Sigmoid colon (tissue), 7 donors: ENCODE data around the gene AXL. TPM values are rescaled to one million over a fixed set of nuclear protein-coding genes. Genes with fewer than 3 reads are reported as not detected.

ENCODE experiments used
- DNase-seq: peaks from one replicate; pipeline ENCODE4 v3.0.0-alpha.2; 2019
- H3K27ac ChIP-seq, 4 donors: fragments of 200-600 bp; sonication (generic); one replicate each; pipeline ENCODE4 v1.5.1; 2016 to 2019; ENCODE audit warnings: mild to moderate bottlenecking in 1 of 4
- H3K27me3 ChIP-seq, 3 donors: fragments of 200-600 bp; sonication (generic); one replicate each; pipeline ENCODE4 v1.5.1; 2019; ENCODE audit warnings: mild to moderate bottlenecking in 1 of 3
- H3K36me3 ChIP-seq, 4 donors: fragments of 200-600 bp; sonication (generic); one replicate each; pipeline ENCODE4 v1.5.1; 2016 to 2019
- H3K4me1 ChIP-seq, 4 donors: fragments of 200-600 bp; sonication (generic); one replicate each; pipeline ENCODE4 v1.5.1; 2017 to 2019
- H3K4me3 ChIP-seq, 4 donors: fragments of 200-600 bp; sonication (generic); one replicate each; pipeline ENCODE4 v1.5.1; 2017 to 2019; ENCODE audit warnings: mild to moderate bottlenecking in 2 of 4, moderate library complexity in 1 of 4
- H3K9me3 ChIP-seq, 4 donors: fragments of 200-600 bp in 3 of 4; sonication (generic) in 3 of 4; one replicate each; pipeline versions ENCODE4 v1.5.1 to v1.6.1; 2013 to 2019
- EP300 ChIP-seq, 4 donors: sonication (generic); formaldehyde crosslinking; IDR thresholded peaks; one replicate each; pipeline ENCODE4 v1.6.1; 2017; ENCODE audit warnings: antibody characterized with exemption in 4 of 4
- POLR2A ChIP-seq, 2 donors: fragments of 450-650 bp; IDR thresholded peaks; one replicate each; pipeline ENCODE4 v1.6.1; 2016; ENCODE audit warnings: antibody characterized with exemption in 2 of 2, mild to moderate bottlenecking in 2 of 2, moderate library complexity in 2 of 2
- POLR2AphosphoS5 ChIP-seq, 4 donors: sonication (generic); formaldehyde crosslinking; IDR thresholded peaks; one replicate each; pipeline ENCODE4 v1.6.1; 2017; ENCODE audit warnings: antibody characterized with exemption in 4 of 4
- WGBS, 2 donors: extraction: QIAGEN DNeasy Blood & Tissue Kit; methylation state at CpG; one replicate each; pipeline ENCODE4 v1.1.7; 2013; 5-methylcytosine and 5-hydroxymethylcytosine counted together
- intact Hi-C: fragments of 100-400 bp; cut with DNase I; formaldehyde crosslinking; loops from one replicate; pipeline ENCODE4 v1.15.1; 2023
- polyA plus RNA-seq, 3 donors: library from polyadenylated mRNA; stranded (reverse); fragments of 200-250 nt; gene quantifications; one replicate each; pipeline ENCODE4 v1.2.3, GENCODE V29; 2013
- total RNA-seq, 4 donors: library from RNA; depleted of rRNA; stranded (reverse); fragments of >200 nt; gene quantifications; one replicate each; pipeline ENCODE4 v1.1.0, GENCODE V29; 2016
- TF ChIP-seq, protein P1 (sequence below), 4 experiments: fragments of 450-650 bp in 3 of 4; fragments of 200-600 bp in 1 of 4; IDR thresholded peaks; one replicate each; pipeline ENCODE4 v1.5.1; 2016 to 2019; ENCODE audit warnings: antibody characterized with exemption in 4 of 4, mild to moderate bottlenecking in 3 of 4, moderate library complexity in 2 of 4
- donor health status: healthy with polysubstance abuse.
- donor health status: Bipolar disorder and iron deficiency.
- donor health status: healthy.

AXL gene
- total RNA-seq, result 100 to 1,000 TPM in 1 of 4 donors, 10 to 100 TPM in 3; 85.9 to 108 (median 95.4) TPM
- 10 to 100 TPM in 1 of 3 donors, 1 to 10 TPM in 2; 5.4 to 10.7 (median 7.4) TPM for polyA plus RNA-seq

DNA sequence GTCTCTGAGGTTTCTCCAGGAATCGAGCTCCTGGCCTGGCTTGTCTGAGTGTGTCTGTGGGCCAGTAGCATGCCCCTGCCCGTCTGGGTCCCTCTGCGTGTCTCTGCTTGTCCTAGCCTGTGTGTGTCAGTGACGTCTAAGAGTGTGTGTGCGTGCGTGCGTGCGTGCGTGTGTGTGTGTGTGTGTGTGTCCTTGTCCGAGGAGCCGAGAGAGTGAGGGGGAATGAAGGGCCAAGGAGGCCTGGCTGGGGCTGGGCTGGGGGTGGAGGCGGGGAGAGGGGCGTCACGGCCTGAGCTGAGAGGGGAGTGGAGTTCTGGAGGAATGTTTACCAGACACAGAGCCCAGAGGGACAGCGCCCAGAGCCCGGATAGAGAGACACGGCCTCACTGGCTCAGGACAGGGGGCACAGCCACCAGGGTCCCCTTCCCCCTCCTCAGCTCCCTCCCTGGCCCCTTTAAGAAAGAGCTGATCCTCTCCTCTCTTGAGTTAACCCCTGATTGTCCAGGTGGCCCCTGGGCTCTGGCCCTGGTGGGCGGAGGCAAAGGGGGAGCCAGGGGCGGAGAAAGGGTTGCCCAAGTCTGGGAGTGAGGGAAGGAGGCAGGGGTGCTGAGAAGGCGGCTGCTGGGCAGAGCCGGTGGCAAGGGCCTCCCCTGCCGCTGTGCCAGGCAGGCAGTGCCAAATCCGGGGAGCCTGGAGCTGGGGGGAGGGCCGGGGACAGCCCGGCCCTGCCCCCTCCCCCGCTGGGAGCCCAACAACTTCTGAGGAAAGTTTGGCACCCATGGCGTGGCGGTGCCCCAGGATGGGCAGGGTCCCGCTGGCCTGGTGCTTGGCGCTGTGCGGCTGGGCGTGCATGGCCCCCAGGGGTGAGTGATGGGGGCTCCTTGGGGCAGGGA is at the start of gene AXL:
AXL (plus strand) TSS at position 609 of the 893 bp plus-strand sequence; CDS start at position 779, 170 bp downstream.
- peak; percentile 95 for DNase-seq
- H3K9me3 ChIP-seq, result no peaks in the 10 kb centered on the region
- TF ChIP-seq POLR2A (IDR thresholded peaks at IDR 0.05) (peak; percentile 67 to 70), POLR2AphosphoS5 (IDR thresholded peaks at IDR 0.05) (peak; percentile 74 to 90 (median 82)), EP300 (IDR thresholded peaks at IDR 0.05) (peak in 1 of 4 donors; percentile 69)
- TF ChIP-seq, protein P1, sequence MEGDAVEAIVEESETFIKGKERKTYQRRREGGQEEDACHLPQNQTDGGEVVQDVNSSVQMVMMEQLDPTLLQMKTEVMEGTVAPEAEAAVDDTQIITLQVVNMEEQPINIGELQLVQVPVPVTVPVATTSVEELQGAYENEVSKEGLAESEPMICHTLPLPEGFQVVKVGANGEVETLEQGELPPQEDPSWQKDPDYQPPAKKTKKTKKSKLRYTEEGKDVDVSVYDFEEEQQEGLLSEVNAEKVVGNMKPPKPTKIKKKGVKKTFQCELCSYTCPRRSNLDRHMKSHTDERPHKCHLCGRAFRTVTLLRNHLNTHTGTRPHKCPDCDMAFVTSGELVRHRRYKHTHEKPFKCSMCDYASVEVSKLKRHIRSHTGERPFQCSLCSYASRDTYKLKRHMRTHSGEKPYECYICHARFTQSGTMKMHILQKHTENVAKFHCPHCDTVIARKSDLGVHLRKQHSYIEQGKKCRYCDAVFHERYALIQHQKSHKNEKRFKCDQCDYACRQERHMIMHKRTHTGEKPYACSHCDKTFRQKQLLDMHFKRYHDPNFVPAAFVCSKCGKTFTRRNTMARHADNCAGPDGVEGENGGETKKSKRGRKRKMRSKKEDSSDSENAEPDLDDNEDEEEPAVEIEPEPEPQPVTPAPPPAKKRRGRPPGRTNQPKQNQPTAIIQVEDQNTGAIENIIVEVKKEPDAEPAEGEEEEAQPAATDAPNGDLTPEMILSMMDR (IDR thresholded peaks at IDR 0.05), result no peak
- no peaks in the 10 kb centered on the region for H3K27me3 ChIP-seq
- H3K27ac ChIP-seq, result peak within 1 kb of the TSS; percentile 91 to 98 (median 94)
- H3K36me3 ChIP-seq, result peaks cover 0 to 11% (median 4%) of the 10 kb centered on the region in 4 donors
- H3K4me3 ChIP-seq, result peak within 1 kb of the TSS; percentile 64 to 86 (median 74)
- intact Hi-C loops, result loop anchor here (1.0 to 5.0 kb wide), 3 partner anchors 15 to 88 kb away; no protein-coding TSS in a partner anchor
- WGBS, 2 donors, result 6 to 17% methylated on average over 32 of the region's 32 CpGs
- H3K4me1 ChIP-seq, result peaks cover 0 to 44% (median 40%) of the 10 kb centered on the region in 4 donors

DNA sequence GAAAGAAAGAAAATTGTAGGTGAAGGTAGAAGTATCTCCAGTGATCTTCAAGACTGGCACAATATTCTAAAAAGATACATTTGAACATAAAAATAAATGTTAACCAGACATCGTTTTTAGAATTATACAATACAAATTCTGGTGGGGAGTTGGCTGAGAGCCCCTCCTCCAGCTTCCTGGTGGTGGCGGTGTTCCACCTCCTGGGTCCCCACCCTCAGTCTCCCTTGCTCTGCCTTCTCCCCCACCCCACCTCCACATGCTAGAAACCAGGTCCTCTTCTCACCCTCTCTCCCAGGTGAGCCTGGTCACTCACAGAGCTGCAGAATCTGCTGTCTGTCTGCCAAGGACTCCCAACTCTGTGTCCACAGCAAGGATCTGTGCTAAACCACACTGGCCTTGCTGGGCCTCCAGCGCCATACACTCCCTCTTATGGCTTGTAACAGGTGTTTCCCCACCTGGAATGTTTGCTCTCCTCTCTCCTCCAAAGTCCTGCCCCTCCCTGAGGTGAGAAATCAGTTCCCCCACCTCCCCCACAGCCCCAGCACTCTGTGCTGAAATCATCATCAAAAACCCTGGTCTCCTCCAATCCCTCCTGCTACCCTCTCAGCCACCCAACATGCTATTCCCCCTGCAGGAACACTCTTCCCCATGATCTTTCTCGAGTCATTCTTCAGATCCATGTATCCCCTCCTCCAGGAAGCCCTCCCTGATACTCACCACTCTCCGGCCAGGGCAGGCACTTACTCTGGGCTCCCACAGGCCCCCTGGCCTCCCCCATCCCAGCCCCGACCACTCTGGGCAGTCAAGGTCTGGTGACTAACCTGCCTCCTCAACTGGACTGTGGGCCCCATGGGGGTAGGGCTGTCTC is 46.5 kb upstream of the AXL start:
- Histone ChIP-seq H3K9me3 (no peaks in the 10 kb centered on the region), H3K4me1 (peaks cover 0 to 17% (median 12%) of the 10 kb centered on the region in 4 donors), H3K27me3 (no peaks in the 10 kb centered on the region), H3K27ac (no peak overlapping the region), H3K36me3 (no peaks in the 10 kb centered on the region), H3K4me3 (no peak overlapping the region)
- DNase-seq, result no peak
- TF ChIP-seq POLR2A (IDR thresholded peaks at IDR 0.05), result no peak
- TF ChIP-seq POLR2AphosphoS5 (IDR thresholded peaks at IDR 0.05), result no peak
- TF ChIP-seq, protein P1 (IDR thresholded peaks at IDR 0.05), result no peak
- TF ChIP-seq EP300 (IDR thresholded peaks at IDR 0.05), result no peak
- WGBS, 2 donors, result 34 to 60% methylated on average over 6 of the region's 6 CpGs
- intact Hi-C loops, result no loop called here

DNA sequence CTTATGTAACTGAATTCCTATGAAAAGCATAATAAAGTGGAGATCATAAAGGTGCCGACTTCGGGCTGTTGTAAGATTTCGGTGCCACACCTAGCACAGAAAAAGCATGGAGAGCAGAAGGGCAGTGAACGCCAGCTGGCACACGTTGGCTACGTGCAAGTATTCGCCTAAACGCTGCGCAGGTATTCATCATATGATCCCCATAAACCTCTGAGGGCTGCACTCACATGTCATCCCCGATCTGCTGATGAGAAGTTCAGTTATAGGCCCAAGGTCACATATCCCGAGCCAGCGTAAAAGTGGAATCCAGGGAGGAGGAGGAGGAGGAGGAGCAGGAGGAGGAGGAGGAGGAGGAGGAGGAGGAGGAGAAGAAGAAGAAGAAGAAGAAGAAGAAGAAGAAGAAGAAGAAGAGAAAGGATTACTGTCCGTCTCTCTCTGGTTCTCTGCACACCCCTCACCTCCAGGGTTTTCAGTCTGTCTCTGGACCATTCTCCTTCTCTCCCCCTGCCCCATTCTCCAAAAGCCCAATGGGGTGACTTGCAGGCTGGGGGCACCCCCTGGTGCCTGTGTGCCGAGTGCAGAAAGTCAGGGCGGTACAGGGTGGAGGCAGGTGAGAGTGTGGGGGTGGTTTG is 44.6 kb upstream of the AXL start:
- H3K4me3 ChIP-seq, result no peak overlapping the region

More for the DNA sequence above, 44.6 kb upstream of the AXL start:
- TF ChIP-seq POLR2AphosphoS5 (IDR thresholded peaks at IDR 0.05) (no peak), POLR2A (IDR thresholded peaks at IDR 0.05) (no peak), EP300 (IDR thresholded peaks at IDR 0.05) (no peak)
- TF ChIP-seq, protein P1 (IDR thresholded peaks at IDR 0.05), result no peak
- intact Hi-C loops, result no loop called here
- Histone ChIP-seq H3K36me3 (no peaks in the 10 kb centered on the region), H3K9me3 (no peaks in the 10 kb centered on the region), H3K27ac (no peak overlapping the region), H3K4me1 (peaks cover 0 to 17% (median 12%) of the 10 kb centered on the region in 4 donors), H3K27me3 (no peaks in the 10 kb centered on the region)
- whole genome bisulfite sequencing, 2 donors, result 21 to 69% methylated on average over 15 of the region's 15 CpGs
- no peak for DNase-seq
